Measurements from ENCODE around the gene LMOD2.

- TF ChIP-seq, protein P1, sequence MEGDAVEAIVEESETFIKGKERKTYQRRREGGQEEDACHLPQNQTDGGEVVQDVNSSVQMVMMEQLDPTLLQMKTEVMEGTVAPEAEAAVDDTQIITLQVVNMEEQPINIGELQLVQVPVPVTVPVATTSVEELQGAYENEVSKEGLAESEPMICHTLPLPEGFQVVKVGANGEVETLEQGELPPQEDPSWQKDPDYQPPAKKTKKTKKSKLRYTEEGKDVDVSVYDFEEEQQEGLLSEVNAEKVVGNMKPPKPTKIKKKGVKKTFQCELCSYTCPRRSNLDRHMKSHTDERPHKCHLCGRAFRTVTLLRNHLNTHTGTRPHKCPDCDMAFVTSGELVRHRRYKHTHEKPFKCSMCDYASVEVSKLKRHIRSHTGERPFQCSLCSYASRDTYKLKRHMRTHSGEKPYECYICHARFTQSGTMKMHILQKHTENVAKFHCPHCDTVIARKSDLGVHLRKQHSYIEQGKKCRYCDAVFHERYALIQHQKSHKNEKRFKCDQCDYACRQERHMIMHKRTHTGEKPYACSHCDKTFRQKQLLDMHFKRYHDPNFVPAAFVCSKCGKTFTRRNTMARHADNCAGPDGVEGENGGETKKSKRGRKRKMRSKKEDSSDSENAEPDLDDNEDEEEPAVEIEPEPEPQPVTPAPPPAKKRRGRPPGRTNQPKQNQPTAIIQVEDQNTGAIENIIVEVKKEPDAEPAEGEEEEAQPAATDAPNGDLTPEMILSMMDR (IDR thresholded peaks at IDR 0.05; ENCODE audit: insufficient read depth, low read depth, low read length), result no peak
- no peak for TF ChIP-seq EZH2 (IDR thresholded peaks at IDR 0.05; ENCODE audit: insufficient read depth, low read length)
These were observed 5.7 kb upstream of the LMOD2 start for GRCh38 chr7:123649964-123650363.
